KBM-7 (cell line): ENCODE measurements around the gene NLRP9.
A peak's percentile ranks its signal among the peaks of the same experiment; 100 is the strongest.

ENCODE experiments used
- DNase-seq: peaks from one replicate; pipeline ENCODE4 v3.0.0-alpha.2; 2015
- in situ Hi-C: fragments of 300-500 bp; cut with MboI; formaldehyde crosslinking; loops from 2 replicates; pipeline ENCODE4 v1.14.3; 2020; ENCODE audit warnings: low sequenced_read_pairs, low pct_unique_long_range_greater_than_20kb, mixed read lengths

The NLRP9 gene

GRCh38 chr19:55676889-55677505 lies 61.2 kb downstream of the NLRP9 start:
- DNase-seq = no peak
- in situ Hi-C loops = no loop called here

DNA sequence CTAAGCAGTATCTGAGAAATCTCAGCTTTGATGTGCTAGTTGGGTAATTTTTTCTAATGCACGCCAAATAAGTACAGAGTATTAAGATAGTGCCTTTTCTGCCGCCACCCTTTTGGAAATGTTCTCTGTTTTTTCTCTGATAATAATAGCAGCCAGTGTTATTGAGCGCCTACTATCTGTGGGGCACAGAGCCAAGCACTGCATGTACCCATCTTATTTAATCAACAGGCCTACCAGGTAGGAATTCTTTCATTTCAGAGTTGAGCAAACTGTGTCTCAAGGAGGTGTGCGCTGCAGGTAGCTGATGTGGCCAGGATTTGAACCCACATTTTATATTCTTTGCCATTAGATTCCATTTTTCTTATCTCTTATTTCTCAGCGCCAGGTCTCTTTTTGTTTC lies 61.8 kb downstream of the NLRP9 start:
- in situ Hi-C loops = no loop called here
- no peak for DNase-seq

GRCh38 chr19:55675661-55676354 lies 62.4 kb downstream of the NLRP9 start:
- DNase-seq = no peak
- in situ Hi-C loops = no loop called here

GRCh38 chr19:55674841-55675660 lies 63.2 kb downstream of the NLRP9 start, which contains the start of gene EPN1:
Gene EPN1 (plus strand): TSS chr19:55675226. CDS start chr19:55678628, 3,402 bp downstream.
- in situ Hi-C loops = no loop called here

GRCh38 chr19:55674459-55674840 lies 63.8 kb downstream of the NLRP9 start:
- DNase-seq = no peak
- in situ Hi-C loops = no loop called here

More at GRCh38 chr19:55674841-55675660, 63.2 kb downstream of the NLRP9 start, which contains the start of gene EPN1:
- peak; percentile 97 for DNase-seq

GRCh38 chr19:55673889-55674288 lies 64.3 kb downstream of the NLRP9 start:
- DNase-seq = no peak
- in situ Hi-C loops = no loop called here

DNA sequence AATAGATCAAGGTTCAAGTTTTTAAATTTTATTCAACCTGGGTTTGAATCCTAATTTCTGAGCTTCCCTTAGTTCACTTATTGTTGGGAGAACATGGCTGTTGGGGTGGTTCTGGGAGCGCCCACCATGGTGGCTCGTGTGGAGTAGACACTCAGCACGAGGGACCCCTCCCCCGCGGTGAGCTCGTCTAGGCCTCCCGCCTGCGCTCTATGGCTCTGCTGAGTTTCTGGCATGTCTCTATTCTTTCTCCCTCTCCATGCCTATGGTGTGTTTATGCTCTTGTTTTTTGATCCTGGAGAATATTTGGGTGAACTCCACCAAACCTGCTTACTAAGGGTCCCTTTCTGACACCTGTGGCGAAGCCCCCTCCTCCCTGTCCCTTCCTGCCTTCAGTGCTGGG lies 64.7 kb downstream of the NLRP9 start:
- in situ Hi-C loops = no loop called here

GRCh38 chr19:55672418-55672817 lies 65.8 kb downstream of the NLRP9 start:
- no peak for DNase-seq
- in situ Hi-C loops = no loop called here

More for the DNA sequence above, 64.7 kb downstream of the NLRP9 start:
- DNase-seq = no peak

GRCh38 chr19:55671054-55671378 lies 67.2 kb downstream of the NLRP9 start:
- DNase-seq = no peak
- in situ Hi-C loops = no loop called here

GRCh38 chr19:55670280-55671053 lies 67.7 kb downstream of the NLRP9 start:
- in situ Hi-C loops = no loop called here

DNA sequence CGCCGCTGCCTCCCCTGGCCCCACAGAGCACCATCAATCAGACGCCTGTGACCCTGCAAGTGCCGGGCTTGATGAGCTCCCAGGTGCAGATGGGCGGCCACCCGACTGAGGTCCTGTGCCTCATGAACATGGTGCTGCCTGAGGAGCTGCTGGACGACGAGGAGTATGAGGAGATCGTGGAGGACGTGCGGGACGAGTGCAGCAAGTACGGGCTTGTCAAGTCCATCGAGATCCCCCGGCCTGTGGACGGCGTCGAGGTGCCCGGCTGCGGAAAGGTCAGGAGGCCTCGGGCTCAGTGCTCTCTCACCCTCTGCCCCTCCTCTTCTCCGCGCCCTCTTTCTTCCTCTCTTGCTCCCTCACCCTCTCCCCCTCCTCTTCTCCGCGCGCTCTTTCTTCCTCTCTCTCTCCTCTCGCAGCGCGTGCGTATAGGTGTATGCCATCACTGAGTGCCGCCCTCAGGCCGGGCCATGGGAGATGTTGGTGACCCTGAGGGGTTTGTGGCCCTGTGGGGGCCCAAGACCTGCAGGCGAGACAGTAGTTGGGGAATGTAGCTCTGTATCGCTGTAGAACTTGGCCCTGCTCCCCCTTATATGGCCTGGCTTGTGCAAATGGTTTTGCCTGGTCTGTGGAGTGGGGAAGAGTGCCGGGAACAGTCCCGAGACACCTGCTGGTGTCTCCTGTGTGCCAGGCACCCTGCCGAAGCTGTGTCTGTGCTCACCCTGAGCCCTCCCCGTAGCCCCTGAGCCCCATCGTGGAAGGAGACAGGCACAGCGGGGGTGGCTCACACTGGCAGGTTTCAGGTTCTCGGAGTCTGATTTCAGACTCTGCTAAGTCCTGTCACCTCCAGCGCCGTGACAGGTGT lies 68.6 kb downstream of the NLRP9 start:
- no peak for DNase-seq
- in situ Hi-C loops = no loop called here

More at GRCh38 chr19:55670280-55671053, 67.7 kb downstream of the NLRP9 start:
- no peak for DNase-seq

- in situ Hi-C loops = no loop called here
- DNase-seq = no peak
Measured at GRCh38 chr19:55668603-55669348, 69.4 kb downstream of the NLRP9 start.

DNA sequence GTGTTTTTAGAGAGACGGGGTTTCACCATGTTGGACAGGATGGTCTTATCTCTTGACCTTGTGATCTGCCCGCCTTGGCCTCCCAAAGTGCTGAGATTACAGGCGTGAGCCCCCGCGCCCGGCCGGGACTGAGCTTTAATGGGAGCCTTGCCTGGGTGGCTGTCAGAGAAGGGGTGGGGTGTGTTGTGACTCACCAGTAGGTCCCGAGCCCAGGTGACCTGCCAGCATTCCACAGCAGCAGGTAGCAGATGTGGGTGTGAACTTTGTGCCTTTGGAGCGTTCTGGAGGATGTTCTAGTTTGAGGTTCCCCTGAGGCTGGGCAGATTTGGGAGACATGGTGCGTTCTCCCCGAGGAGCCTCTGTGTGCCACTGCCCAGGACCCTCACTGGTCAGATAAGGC lies 70.2 kb downstream of the NLRP9 start:
- no peak for DNase-seq
- in situ Hi-C loops = no loop called here

DNA sequence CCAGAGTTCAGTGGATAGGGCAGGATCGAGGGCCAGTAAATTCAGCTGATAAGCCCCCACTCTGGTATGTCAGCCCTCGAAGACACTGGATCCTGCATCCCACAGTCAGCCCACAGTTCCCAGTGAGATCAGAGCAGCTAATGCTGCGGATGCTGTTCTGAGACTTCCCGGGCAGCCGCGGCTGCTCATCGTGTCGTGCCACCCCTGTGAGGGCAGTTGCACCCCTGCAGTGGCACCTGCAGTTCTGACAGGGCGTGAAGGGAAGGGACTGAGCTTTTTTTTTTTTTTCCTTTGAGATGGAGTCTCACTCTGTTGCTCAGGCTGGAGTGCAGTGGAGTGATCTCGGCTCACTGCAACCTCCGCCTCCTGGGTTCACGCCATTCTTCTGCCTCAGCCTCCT lies 70.7 kb downstream of the NLRP9 start:
- in situ Hi-C loops = no loop called here

DNA sequence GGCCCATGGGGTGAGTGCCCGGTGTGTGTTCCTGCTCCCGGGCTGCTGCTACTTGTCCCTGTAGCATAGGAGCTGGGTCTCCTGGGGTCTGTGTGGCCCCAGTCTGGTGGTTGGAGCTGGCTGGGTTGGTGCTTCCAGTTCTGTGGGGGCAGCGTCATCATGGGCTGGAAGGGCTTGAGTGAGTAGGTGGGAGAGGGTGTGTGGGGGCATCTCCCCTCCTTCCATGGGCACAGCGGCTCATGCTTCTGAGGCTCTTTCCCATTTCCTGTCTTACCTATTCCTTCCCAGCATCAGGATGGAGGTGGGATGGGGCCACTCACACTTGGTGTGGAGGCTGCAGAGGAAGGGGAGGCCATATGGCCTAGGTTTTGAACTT lies 71.2 kb downstream of the NLRP9 start:
- DNase-seq = no peak
- in situ Hi-C loops = no loop called here

More for the DNA sequence above, 70.7 kb downstream of the NLRP9 start:
- DNase-seq = no peak

GRCh38 chr19:55666343-55667005 lies 71.7 kb downstream of the NLRP9 start:
- in situ Hi-C loops = no loop called here
- no peak for DNase-seq

DNA sequence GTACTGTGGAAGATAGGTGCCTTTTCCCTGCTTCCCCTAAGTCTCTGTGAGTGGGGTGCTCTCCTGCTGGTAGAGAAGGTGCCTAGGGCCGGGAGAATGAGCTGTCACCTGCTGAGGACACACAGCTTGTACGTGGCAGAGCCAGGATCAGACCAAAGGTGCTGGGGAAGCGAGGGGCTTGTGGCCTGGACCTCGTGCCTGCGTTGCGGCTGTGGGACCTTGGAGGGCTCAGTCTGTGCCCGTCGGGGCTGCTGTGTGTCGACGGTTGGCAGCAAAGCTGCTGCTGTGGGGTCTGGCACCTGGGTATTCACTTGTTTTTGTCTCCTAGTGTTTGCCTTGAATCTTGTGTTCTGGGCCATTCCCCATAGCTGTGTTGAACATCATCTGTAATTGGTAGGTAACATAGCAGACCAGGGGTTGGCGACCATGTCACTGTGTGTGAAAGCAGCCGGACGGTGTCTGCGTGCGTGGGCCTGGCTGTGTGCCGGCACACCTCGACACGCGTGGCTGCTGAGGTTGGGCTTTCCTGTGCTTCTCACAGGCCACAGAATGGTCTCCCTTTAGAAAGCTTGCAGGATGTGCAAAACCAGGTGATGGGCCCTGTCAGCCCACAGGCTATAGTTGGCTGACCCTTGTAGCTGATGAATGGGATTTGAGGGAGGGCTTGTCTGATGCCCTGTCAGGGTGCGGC lies 74.2 kb downstream of the NLRP9 start:
- in situ Hi-C loops = no loop called here
- DNase-seq = no peak
